Measurements from ENCODE around the gene PPP4R3C. TPM values are rescaled to one million over a fixed set of nuclear protein-coding genes. Genes with fewer than 3 reads are reported as not detected.
"Not testable (repeated sequence)": the region's sequence is repeated elsewhere in the genome, so short reads cannot be mapped to it uniquely, and the experiment has no call there.

Gene PPP4R3C
- not detected for polyA plus RNA-seq (ENCODE audit: insufficient read length in 4 of 4)

- no peak for DNase-seq (ENCODE audit: low read depth in 4 of 4, low spot score in 2 of 4)
Observed at GRCh38 chrX:27463187-27463586, at the start of gene PPP4R3C. Gene PPP4R3C (minus strand): TSS chrX:27463341. CDS start chrX:27463296, 45 bp downstream.

GRCh38 chrX:27491397-27491796, 28.3 kb upstream of the PPP4R3C start:
- DNase-seq (ENCODE audit: low read depth in 4 of 4, low spot score in 2 of 4), result no peak

GRCh38 chrX:27466051-27466450, 2.9 kb upstream of the PPP4R3C start:
- DNase-seq (ENCODE audit: low read depth in 4 of 4, low spot score in 2 of 4), result no peak

- no peak for DNase-seq (ENCODE audit: low read depth in 4 of 4, low spot score in 2 of 4)
Observed at GRCh38 chrX:27465036-27465435, 1.9 kb upstream of the PPP4R3C start.

GRCh38 chrX:27459129-27459528, 4.0 kb downstream of the PPP4R3C start:
- not testable (repeated sequence) for DNase-seq (ENCODE audit: low read depth in 4 of 4, low spot score in 2 of 4)

- DNase-seq (ENCODE audit: low read depth in 4 of 4, low spot score in 2 of 4), result not testable (repeated sequence)
Observed at GRCh38 chrX:27458544-27458943, 4.6 kb downstream of the PPP4R3C start.

DNA sequence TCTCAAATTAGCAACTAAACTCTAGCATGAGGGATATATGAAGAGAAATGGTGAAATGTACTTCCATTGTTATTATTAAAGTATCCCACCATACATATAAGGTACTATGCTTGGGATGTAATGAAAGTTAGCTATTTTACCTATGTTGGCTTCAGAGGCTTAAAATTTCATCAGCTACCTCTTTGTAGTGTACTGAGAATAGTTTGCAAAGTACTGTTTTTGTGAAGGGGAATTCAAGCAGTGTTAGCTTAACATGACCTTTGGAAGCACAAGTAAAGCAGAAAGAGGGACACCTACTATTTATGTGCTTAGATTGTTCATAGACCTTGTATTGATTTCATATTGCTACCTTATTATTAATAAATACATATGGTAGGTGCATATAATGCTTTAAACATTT, 11.8 kb downstream of the PPP4R3C start:
- DNase-seq (ENCODE audit: low read depth in 4 of 4, low spot score in 2 of 4), result no peak

- DNase-seq (ENCODE audit: low read depth in 4 of 4, low spot score in 2 of 4), result no peak
Observed at GRCh38 chrX:27446423-27446822, 16.7 kb downstream of the PPP4R3C start.

DNA sequence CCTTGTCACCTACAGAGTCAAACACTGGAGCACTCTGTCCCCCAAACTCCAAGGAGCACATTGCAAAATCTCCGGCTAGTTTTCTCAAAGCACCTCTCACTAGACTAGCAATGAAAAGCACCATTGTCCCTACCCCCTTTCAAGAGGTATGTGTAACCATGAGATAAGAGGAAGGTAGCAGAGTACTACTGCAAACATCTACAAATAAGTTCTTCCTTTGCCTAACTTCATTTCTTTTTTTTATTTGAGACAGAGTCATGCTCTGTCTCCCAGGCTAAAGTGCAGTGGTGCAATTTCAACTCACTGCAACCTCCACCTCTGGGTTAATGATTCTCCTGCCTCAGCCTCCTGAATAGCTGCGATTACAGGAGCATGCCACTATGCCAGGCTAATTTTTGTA, 17.7 kb downstream of the PPP4R3C start:
- no peak for DNase-seq (ENCODE audit: low read depth in 4 of 4, low spot score in 2 of 4)

- DNase-seq (ENCODE audit: low read depth in 4 of 4, low spot score in 2 of 4), result no peak
Observed at GRCh38 chrX:27444093-27444908, 18.8 kb downstream of the PPP4R3C start.

GRCh38 chrX:27442392-27442791, 20.7 kb downstream of the PPP4R3C start:
- DNase-seq (ENCODE audit: low read depth in 4 of 4, low spot score in 2 of 4), result not testable (repeated sequence)

GRCh38 chrX:27439771-27440170, 23.4 kb downstream of the PPP4R3C start:
- DNase-seq (ENCODE audit: low read depth in 4 of 4, low spot score in 2 of 4), result no peak

DNA sequence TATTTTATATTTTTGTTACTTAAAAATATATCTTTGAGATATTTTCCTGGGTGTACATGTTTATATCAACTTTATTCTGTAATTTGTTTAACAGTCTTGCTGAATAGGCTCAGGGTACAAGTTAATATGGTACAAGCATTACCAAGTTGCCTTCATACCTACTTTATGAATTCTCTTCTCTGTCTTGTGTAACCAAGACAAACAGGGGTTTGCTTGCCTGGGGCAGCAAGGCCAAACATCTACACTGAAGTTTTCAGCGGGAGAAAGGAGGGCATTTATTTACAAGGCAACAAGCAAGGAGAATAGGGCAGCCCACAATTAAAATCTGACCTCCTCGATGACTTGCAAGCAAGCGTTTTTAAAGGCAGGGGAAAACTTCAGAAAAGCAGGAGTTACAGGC, 24.2 kb downstream of the PPP4R3C start:
- DNase-seq (ENCODE audit: low read depth in 4 of 4, low spot score in 2 of 4), result no peak

GRCh38 chrX:27435031-27435430, 28.1 kb downstream of the PPP4R3C start:
- DNase-seq (ENCODE audit: low read depth in 4 of 4, low spot score in 2 of 4), result no peak

Other genes starting within 250 kb of the PPP4R3C start
- not detected for gene DCAF8L2, start 127.0 kb upstream of the PPP4R3C start, polyA plus RNA-seq (ENCODE audit: insufficient read length in 4 of 4)

All from left renal cortex interstitium (tissue), 4 donors.